ENCODE measurements around the gene FBXL19.

DNA sequence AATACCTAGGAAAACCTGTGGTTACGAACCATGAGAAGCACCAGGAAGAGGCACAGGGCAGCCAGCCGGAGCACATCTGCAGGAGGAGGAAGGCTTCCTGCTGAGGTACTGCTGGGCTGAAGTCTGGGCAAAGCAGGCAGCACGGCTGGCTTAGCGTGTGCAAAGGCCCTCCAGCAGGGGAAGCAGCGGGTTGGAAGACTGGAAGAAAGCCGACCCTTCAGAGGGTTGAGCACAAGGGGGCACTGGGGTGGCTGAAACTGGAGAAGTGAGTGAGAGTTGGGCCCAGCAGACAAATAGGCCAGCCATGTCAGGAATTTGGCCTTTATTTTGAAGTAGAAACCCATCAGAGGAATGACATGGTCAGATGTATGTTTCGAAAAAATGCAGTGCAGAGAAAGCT is 49.5 kb downstream of the FBXL19 start:
- TF ChIP-seq EZH2phosphoT487 (IDR thresholded peaks at IDR 0.05; ENCODE audit: insufficient read depth, low read depth) (no peak), EZH2 (IDR thresholded peaks at IDR 0.05; ENCODE audit: insufficient read depth, poor library complexity, severe bottlenecking) (no peak)
